Middle frontal gyrus (tissue), 1 donor: ENCODE results near the gene PLA2G2D.

Experiments used
- DNase-seq: peaks from one replicate; pipeline ENCODE4 v3.0.0-alpha.2; 2015; ENCODE audit warnings: low spot score; ENCODE audit errors: extremely low spot score

The PLA2G2D gene

GRCh38 chr1:20119347-20119746, at the start of gene PLA2G2D:
Gene PLA2G2D, minus strand, starts transcription at chr1:20119536. Its CDS starts 38 bp downstream, at chr1:20119498.
- DNase-seq: no peak

- no peak for DNase-seq
These were observed 49.5 kb upstream of the PLA2G2D start for GRCh38 chr1:20168564-20169491.

- no peak for DNase-seq
These were observed 47.8 kb upstream of the PLA2G2D start for GRCh38 chr1:20167126-20167525.

GRCh38 chr1:20166051-20166450, 46.7 kb upstream of the PLA2G2D start:
- DNase-seq: no peak

- no peak for DNase-seq
These were observed 46.2 kb upstream of the PLA2G2D start for GRCh38 chr1:20165522-20165951.

GRCh38 chr1:20164694-20165202, 45.4 kb upstream of the PLA2G2D start:
- no peak for DNase-seq

- DNase-seq: no peak
These were observed 40.7 kb upstream of the PLA2G2D start for GRCh38 chr1:20160034-20160433.

GRCh38 chr1:20158358-20159070, 39.2 kb upstream of the PLA2G2D start:
- DNase-seq: no peak

- DNase-seq: no peak
These were observed 35.0 kb upstream of the PLA2G2D start for GRCh38 chr1:20154301-20154831.

GRCh38 chr1:20153000-20153418, 33.7 kb upstream of the PLA2G2D start:
- peak; percentile 58 for DNase-seq

GRCh38 chr1:20152599-20152930, 33.2 kb upstream of the PLA2G2D start:
- DNase-seq: no peak

- peak; percentile 62 for DNase-seq
These were observed 32.7 kb upstream of the PLA2G2D start for GRCh38 chr1:20151906-20152598.

GRCh38 chr1:20150969-20151368, 31.6 kb upstream of the PLA2G2D start:
- DNase-seq: no peak

- DNase-seq: no peak
These were observed 31.0 kb upstream of the PLA2G2D start for GRCh38 chr1:20150326-20150705.

- no peak for DNase-seq
These were observed 30.4 kb upstream of the PLA2G2D start for GRCh38 chr1:20149601-20150325.

GRCh38 chr1:20148571-20149500, 29.5 kb upstream of the PLA2G2D start:
- no peak for DNase-seq

GRCh38 chr1:20147846-20148570, 28.7 kb upstream of the PLA2G2D start:
- DNase-seq: no peak

GRCh38 chr1:20143734-20144565, 24.6 kb upstream of the PLA2G2D start:
- no peak for DNase-seq
